Bronchial epithelial cell (primary cell): Measurements from ENCODE around the gene TAGLN. TPM values are rescaled to one million over a fixed set of nuclear protein-coding genes. Genes with fewer than 3 reads are reported as not detected.

Source experiments
- DNase-seq: peaks from one replicate; pipeline ENCODE4 v3.0.0-alpha.2; 2010; ENCODE audit warnings: low read depth
- FAIRE-seq: peaks from 2 replicates; lab custom pipeline; 2011; peaks lifted over from hg19 to GRCh38; lab: Jason Lieb, UNC
- H3K27me3 ChIP-seq: 2 replicates; pipeline ENCODE4 v1.5.1; 2011; ENCODE audit warnings: low read length; ENCODE audit not compliant: control insufficient read depth, insufficient read depth
- H3K36me3 ChIP-seq: 2 replicates; pipeline ENCODE4 v1.5.1; 2011; ENCODE audit warnings: low read length; ENCODE audit not compliant: control insufficient read depth, insufficient read depth
- H3K4me3 ChIP-seq: 2 replicates; pipeline ENCODE4 v1.5.1; 2011; ENCODE audit warnings: mild to moderate bottlenecking, low read depth, low read length, control low read depth
- CTCF ChIP-seq: IDR thresholded peaks from 2 replicates; pipeline ENCODE4 v1.5.1; 2011; ENCODE audit warnings: mild to moderate bottlenecking, moderate library complexity, low read length, control low read depth, inconsistent platforms; ENCODE audit not compliant: insufficient read depth, severe bottlenecking
- total RNA-seq: library from RNA; depleted of rRNA; stranded (reverse); fragments of >200 nt; gene quantifications from 2 replicates; pipeline ENCODE4 v1.2.1, GENCODE V29; 2014

TAGLN gene
- total RNA-seq, 1 donor from 2014 or later: 12.4 TPM

GRCh38 chr11:117160826-117161225 is 38.3 kb upstream of the TAGLN start:
- Histone ChIP-seq H3K4me3 (no peak overlapping the region), H3K36me3 (peaks cover 10% of the 10 kb centered on the region), H3K27me3 (no peaks in the 10 kb centered on the region)
- TF ChIP-seq CTCF: no peak
- FAIRE-seq (no peak), DNase-seq (no peak)

GRCh38 chr11:117166491-117166890 is 32.7 kb upstream of the TAGLN start:
- FAIRE-seq (no peak), DNase-seq (no peak)
- no peaks in the 10 kb centered on the region for H3K27me3 ChIP-seq
- no peak overlapping the region for H3K4me3 ChIP-seq
- TF ChIP-seq CTCF: no peak
- H3K36me3 ChIP-seq: peaks cover 10% of the 10 kb centered on the region

- no peak for FAIRE-seq
- Histone ChIP-seq H3K4me3 (no peak overlapping the region), H3K36me3 (peaks cover 3% of the 10 kb centered on the region), H3K27me3 (no peaks in the 10 kb centered on the region)
- DNase-seq: no peak
- TF ChIP-seq CTCF: no peak
Measured at GRCh38 chr11:117169736-117170135, 29.4 kb upstream of the TAGLN start.

- TF ChIP-seq CTCF: no peak
- DNase-seq: no peak
- H3K27me3 ChIP-seq: no peaks in the 10 kb centered on the region
- FAIRE-seq: no peak
- no peak overlapping the region for H3K4me3 ChIP-seq
- H3K36me3 ChIP-seq: peaks cover 3% of the 10 kb centered on the region
Measured at GRCh38 chr11:117170210-117170609, 29.0 kb upstream of the TAGLN start.

- TF ChIP-seq CTCF: no peak
- H3K36me3 ChIP-seq: peaks cover 3% of the 10 kb centered on the region
Measured at GRCh38 chr11:117171007-117171403, 28.2 kb upstream of the TAGLN start.

GRCh38 chr11:117171404-117172061 is 27.6 kb upstream of the TAGLN start:
- Histone ChIP-seq H3K36me3 (peaks cover 3% of the 10 kb centered on the region), H3K4me3 (no peak overlapping the region), H3K27me3 (no peaks in the 10 kb centered on the region)
- no peak for DNase-seq
- no peak for TF ChIP-seq CTCF
- no peak for FAIRE-seq

More at GRCh38 chr11:117171007-117171403, 28.2 kb upstream of the TAGLN start:
- DNase-seq (peak; percentile 43), FAIRE-seq (no peak)
- no peaks in the 10 kb centered on the region for H3K27me3 ChIP-seq
- no peak overlapping the region for H3K4me3 ChIP-seq
